ENCODE data around the gene SKOR2.

SKOR2 gene

GRCh38 chr18:47260120-47260923, 8.9 kb upstream of the SKOR2 start:
- DNase-seq, result no peak

DNA sequence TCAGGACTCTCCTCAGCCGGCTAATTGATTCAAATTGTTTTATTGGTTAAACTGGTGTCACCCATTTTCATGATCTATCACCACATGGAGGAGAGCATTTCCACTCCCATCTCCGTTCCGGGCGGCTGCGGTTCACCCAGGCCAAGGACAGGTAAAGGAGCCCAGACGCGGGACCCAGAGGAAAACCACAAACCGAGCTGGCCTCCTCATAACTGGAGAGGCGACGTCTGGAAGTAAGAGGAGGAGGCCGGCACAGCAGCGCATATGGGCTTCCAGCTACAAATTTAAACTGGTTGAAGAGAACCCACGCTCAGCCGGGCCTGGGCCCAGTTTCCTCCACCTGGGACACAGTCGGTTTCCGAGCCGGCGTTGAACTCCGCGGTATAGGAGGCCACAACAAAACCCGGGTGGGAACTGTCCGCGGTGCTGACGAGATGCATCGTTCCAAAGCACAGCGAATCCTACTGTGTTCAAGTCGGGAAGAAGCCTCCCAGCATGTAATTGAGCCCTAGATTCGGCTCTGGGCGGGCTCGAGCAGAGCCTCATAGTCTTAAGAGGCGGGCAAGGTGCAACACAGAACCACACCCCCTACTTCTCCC, 3.0 kb upstream of the SKOR2 start:
- DNase-seq, result no peak

DNA sequence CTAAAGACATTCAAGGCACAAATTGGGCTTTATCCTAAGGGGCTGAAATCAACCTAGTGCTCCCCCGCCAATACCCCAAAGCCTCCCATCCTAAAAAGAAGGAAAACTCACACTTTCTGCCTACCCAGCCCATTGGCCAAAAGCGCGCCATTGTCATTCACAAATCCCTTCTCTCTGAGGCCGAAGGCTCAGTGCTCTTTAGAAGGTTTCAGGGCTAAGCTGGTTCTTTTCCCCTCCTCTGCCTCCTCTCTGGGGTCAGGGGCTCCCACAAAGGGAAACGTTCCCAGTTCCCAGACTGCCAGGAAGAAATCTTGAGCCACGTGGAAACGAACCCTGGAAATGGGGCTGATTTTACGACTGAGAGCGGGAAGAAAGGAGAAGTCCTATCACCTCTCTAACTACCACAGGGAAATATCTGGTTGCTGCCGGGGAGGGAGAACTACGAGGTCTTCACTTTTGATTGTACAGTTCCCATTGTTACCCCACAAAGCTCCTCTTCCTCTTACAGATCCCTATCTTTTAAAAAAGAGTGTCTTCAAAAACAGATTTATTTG, 1.7 kb upstream of the SKOR2 start:
- DNase-seq, result no peak

DNA sequence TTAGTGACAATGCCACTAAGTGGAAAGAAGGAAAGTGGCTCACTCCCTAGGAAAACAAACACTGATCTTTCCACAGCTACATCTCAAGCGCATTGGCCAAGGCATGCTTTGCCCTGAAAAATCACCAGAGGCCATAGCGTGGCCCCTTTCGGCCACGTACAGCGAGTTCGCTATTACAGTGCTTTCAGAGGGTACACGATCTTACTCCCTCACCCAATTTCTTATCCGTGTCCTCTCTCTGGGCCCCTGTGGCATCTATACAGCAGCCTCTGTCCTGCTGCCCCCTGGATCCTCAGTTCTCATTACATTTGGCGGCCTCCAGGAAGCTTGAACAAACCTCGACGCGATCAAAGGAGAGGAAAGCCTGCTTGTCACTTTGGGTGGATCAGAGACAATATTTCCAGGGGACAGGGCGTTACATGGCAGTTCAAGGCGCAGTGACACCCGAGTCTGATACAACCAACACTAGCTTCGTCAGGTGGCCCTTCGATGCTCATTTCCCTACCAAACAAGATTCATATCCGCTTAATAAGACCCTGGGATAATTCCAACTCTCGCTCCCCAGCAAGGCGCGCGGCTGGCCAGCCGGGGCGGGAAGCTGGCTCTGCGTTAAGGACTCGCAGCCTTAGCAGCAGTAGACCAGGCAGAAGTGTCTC, 941 bp downstream of the SKOR2 start:
- no peak for DNase-seq

GRCh38 chr18:47249314-47249981, 2.0 kb downstream of the SKOR2 start:
- DNase-seq, result peak; percentile 20

- no peak for DNase-seq
Measured at GRCh38 chr18:47248604-47249313, 2.7 kb downstream of the SKOR2 start.

- no peak for DNase-seq
Measured at GRCh38 chr18:47248115-47248603, 3.3 kb downstream of the SKOR2 start.

GRCh38 chr18:47247416-47248114, 3.9 kb downstream of the SKOR2 start:
- no peak for DNase-seq

GRCh38 chr18:47247036-47247415, 4.4 kb downstream of the SKOR2 start:
- DNase-seq, result no peak

GRCh38 chr18:47246027-47246971, 5.2 kb downstream of the SKOR2 start:
- no peak for DNase-seq

DNA sequence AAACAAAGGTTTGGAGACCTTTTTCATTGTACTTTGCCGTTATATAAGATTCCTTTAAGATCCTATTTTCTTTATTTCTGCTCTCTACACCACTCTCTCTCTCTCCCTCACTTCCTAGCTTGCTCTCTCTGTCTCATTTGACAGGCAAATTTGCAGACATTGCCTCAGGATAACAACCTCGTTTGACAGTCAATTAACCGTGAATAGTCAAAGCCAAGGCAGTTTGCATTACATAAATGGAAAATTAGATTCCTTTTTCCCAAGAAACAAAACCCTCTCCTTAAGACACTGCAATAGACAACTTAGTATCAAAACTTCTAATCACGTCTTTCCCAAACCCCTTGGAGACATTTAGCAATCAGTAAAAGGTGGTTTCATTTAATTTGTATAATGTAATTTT, 7.4 kb downstream of the SKOR2 start:
- no peak for DNase-seq

- no peak for DNase-seq
Measured at GRCh38 chr18:47235096-47235495, 16.4 kb downstream of the SKOR2 start.

GRCh38 chr18:47226660-47227059, 24.8 kb downstream of the SKOR2 start:
- DNase-seq, result no peak

DNA sequence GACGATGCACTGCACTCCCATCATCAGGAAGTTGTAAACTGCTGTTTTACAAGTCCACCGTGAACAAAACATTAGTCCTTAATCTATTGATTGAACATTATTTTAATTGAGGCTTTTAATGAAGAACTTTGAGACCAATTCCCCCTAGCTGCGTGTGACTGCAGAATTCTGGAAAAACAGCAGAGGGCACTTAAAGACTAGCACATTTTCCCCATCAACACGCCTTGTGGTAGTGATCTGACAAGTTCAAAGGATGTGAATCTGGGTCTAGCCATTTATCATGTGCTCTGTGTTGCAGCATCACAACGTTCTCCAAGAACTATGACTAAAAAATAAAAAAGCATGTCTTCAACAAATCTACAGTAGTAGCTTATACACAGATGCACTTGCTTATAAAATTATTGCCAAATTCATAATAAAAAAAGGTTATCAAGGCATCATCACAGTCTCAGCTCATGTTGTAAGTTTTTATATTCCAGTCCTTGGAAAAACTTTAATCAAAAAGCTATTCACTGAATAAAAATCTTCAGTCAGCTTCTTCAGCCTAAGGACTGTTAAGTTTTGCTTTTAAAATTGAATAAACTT, 35.8 kb downstream of the SKOR2 start:
- DNase-seq, result peak; percentile 69

GRCh38 chr18:47209171-47209570, 42.3 kb downstream of the SKOR2 start:
- no peak for DNase-seq

DNA sequence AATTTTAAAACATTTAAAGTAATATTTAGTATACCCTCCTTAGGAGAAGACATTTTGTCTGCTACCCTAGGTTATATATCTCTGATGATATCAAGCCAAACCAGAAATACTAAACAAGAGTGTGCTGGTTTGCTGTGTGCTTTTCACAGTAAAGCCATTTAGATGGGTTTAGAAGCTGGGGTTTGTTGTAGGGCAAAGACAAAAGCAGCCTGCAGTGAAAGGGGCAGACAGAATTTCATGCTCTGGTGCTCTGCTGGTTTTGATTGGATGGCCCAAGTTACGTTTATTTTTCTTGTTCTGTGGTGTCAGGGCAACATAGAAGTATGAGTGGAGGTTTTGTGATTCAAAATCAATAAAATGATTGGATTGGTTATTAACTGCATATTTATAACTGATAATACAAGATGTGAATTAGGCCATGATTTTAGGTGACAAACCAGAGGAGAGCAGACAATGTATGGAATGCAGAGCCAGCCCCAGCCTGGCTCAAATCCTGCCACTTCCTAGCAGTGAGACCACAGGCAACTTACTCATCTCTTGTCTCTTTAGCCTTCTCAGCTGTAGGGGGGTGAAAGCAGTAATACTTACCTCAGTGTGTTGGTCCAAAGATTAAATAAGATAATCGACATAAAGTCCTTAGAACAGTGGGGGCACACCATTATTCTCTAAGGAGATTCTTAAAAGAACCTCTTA, 44.4 kb downstream of the SKOR2 start:
- DNase-seq, result no peak

GRCh38 chr18:47204908-47205522, 46.4 kb downstream of the SKOR2 start:
- DNase-seq, result peak; percentile 38

GRCh38 chr18:47203626-47204464, 47.6 kb downstream of the SKOR2 start:
- DNase-seq, result no peak
